NCI-H345 treated with DMSO at 0.1 percent for 48 hours (cell line): ENCODE measurements around the gene ATP11B.

Experiments
- DNase-seq: peaks from one replicate; lab custom pipeline; 2025; ENCODE audit not compliant: unreplicated experiment; lab: John Stamatoyannopoulos, UW

The ATP11B gene

DNA sequence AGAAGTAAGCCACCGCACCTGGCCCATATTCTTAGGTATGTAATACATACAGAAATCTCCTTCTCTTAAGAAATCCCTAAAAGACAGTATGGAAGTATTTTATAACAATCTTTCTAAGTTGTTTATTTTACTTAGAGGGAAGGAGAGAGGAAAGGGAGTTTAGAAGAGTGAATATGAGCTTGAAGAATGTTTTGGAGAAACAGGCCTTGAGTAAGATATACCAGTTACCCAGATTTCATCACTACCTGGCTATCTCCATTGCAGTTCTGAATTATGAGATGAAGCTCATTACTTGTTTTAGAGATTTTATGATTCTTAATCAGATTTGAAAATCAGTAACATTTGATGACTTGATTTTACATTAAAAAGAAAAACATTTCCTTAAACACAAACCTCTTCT lies 115.2 kb downstream of the ATP11B start:
- DNase-seq, result no peak

- peak; percentile 9 for DNase-seq
Measured at GRCh38 chr3:182909318-182910040, 116.2 kb downstream of the ATP11B start.

- DNase-seq, result no peak
Measured at GRCh38 chr3:182910936-182911781, 117.9 kb downstream of the ATP11B start.

- no peak for DNase-seq
Measured at GRCh38 chr3:182911782-182912111, 118.4 kb downstream of the ATP11B start.

- no peak for DNase-seq
Measured at GRCh38 chr3:182912474-182912873, 119.2 kb downstream of the ATP11B start.

DNA sequence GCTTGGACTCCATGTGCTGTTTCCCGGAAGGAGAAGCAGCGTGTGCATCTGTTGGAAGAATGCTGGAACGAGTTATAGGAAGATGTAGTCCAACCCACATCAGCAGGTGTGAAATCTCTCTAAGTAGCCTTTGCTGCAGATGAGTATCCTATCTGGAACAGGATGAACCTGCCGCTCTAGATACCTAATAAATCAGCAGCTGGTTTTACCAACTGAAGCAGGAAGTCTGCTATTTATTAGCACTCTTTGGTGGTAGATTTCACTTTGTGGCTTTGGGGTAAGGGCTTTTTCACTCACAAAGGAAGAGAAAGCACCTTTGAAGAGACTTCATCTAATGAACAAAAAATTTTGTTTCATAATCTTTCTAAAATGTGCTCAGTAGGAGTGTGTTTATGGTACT lies 120.6 kb downstream of the ATP11B start:
- DNase-seq, result no peak

DNA sequence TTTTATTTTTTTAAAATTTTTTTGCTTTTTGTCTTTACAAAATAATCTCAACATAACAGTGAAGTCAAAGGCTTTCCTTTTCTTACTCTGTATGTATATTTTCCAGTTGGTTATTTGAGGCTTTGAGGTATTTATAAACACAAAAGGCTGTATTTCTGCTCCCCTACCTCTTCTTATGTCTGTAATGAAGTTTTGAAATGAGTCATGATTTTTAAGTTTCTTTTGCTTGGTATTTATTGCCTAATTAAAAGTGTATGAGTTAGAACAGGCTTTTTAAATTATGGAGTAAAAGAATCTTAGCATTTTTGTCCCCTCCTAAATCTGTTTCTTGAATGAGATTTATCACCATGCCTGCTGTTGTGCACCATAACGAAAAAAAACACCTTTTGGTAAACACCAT lies 121.0 kb downstream of the ATP11B start:
- DNase-seq, result no peak

DNA sequence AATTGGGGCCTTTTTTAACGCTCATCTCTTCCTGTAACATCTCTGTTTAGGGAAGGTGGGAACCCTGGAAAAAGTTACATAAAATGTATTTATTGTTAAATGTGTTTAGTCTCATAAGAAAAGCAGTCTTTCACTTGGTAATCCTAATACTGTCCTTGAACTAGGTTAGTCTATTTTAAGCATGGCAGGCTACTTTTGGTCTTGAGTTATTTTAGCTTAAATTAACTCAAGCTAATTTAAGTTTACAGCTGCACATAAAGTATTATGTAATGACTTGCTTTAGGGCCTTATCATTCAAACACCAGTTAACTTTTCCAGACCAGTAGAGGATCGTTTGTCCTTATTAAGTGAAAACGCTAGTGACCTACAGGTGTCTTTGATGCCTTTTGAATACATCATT lies 123.8 kb downstream of the ATP11B start:
- DNase-seq, result no peak

DNA sequence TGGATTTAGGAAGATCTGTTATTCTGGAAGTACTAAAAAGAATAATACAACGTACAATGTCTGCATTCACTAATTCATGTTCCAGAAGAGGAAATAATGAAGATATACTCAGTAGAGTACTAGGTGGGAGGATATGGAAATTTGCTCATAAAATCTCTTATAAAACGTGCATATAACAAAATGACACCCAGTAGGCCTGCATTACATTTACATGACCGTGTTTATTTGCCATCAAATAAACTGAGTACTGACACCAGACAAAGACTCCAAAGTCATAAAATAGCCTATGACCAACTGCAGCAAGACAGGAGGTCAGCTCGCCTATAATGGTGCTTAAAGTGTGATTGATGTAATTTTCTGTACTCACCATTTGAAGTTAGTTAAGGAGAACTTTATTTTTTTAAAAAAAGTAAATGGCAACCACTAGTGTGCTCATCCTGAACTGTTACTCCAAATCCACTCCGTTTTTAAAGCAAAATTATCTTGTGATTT lies 126.6 kb downstream of the ATP11B start:
- DNase-seq, result no peak

DNA sequence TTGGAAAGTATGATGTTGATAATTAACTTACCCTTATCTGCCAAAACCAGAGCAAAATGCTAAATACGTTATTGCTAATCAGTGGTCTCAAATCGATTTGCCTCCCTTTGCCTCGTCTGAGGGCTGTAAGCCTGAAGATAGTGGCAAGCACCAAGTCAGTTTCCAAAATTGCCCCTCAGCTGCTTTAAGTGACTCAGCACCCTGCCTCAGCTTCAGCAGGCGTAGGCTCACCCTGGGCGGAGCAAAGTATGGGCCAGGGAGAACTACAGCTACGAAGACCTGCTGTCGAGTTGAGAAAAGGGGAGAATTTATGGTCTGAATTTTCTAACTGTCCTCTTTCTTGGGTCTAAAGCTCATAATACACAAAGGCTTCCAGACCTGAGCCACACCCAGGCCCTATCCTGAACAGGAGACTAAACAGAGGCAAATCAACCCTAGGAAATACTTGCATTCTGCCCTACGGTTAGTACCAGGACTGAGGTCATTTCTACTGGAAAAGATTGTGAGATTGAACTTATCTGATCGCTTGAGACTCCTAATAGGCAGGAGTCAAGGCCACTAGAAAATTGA lies 127.3 kb downstream of the ATP11B start:
- DNase-seq, result no peak

- no peak for DNase-seq
Measured at GRCh38 chr3:182921665-182922355, 128.5 kb downstream of the ATP11B start.

GRCh38 chr3:182925330-182925943 lies 132.1 kb downstream of the ATP11B start:
- no peak for DNase-seq

DNA sequence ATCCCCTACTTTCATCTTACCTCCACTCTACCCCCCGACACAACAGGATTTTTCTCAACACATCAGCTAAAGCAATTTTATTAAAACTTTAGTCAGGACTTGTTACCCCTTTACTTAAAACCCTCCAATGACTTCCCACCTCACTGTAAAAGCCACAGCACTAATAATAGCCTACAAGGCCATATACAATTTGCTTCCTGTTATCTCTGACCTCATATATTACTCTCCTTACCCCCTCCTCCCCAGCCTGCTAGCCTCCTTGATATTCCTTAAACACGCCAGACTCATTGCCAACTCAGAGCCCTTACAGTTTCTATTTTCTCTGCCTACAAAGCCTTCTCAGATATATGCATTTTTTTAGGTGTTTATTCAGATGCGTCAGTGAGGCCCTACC lies 132.6 kb downstream of the ATP11B start:
- no peak for DNase-seq

DNA sequence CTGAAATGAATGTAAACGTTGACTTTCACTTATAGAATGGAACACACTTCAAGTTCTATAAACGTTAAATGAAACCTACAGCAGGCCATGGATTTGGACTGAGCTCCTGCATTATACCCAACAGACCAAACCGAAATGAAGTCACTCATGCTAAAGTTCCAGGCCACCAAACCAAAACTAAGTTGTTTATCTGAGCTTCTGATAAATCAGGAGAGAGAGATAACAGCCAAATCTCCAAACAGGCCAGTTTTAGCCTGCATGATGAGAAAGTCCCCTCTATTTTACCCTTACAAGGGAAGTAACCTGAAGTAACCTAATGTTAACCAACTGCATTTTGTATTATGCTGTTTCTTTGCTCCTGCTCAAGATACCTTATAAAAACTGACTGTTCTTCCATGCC lies 142.5 kb downstream of the ATP11B start:
- DNase-seq, result no peak

DNA sequence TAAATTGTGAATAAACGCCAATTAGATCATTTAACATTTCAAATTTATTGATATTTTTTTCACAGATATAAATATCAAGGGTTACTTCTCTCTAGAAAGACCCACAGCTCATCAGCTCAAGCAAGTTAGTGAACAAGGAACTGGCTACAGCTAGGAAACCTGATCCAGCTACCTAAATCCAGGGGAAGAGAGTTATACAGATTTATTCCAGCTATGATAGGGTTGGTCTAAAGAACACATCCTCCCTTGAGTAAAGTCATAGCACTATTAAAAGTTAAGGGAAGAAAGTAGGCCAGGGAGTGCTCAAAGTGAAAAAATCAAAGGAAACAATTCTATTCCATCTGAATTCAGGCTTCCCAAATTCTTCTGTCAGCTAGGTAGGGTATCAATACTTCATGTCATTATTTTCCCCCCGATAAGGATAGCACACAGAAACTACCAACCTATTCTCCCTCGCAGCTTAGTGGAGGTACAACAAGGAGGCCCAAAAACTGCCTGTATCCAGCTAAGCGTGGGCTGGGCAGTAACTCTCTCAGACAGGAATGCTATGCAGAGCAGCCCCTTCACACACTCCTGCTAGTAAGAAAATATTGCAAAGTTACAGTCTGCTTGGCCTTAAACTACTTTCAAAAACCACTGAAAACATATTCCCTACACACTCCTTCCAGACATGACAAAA lies 143.1 kb downstream of the ATP11B start:
- DNase-seq, result no peak

DNA sequence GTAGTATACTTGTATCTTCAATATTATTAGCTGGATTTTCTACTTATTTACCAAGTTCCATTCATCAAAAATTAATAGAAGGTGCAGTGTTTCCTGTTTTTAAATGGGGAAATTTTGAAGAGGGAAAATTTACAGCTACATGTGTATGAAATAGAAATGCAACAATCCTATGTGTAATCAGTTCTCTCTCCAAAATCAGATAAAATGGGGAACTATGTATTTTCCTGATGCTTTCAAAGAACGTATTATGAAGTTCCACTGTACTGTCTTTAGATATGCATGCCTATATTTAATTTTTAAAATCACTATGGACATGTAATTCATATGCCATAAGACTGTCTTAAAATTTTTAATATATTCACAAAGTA lies 143.6 kb downstream of the ATP11B start:
- no peak for DNase-seq

DNA sequence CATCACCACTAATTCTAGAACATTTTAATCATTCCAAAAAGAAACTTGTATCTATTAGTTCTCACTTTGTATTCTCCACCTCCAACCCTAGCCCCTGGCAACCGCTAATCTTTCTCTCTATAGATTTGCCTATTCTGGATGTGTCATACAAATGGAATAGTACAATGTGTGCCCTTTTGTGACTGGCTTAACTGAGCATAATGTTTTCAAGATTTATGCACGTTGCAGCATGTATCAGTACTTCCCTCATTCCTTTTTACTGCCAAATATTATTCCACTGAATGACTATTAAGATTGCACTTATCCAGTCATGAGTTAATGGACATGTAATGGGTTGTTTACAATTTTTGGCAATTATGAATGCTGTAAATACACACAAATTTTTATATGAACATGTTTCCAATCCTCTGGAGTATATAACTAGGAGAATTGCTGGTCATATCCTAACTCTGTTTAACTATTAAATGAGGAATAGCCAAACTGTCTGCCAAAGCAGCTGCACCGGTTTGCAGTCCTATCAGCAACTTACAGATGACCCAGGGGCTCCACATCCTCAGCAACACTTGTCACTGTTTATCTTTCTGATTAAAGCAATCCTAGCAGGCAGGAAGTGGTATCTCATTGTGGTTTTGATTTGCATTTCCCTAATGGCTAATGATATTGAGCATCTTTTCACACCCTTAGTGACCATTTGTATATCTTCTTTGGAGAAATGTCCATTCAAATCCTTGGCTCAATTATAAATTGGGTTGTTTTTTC lies 144.2 kb downstream of the ATP11B start:
- no peak for DNase-seq

DNA sequence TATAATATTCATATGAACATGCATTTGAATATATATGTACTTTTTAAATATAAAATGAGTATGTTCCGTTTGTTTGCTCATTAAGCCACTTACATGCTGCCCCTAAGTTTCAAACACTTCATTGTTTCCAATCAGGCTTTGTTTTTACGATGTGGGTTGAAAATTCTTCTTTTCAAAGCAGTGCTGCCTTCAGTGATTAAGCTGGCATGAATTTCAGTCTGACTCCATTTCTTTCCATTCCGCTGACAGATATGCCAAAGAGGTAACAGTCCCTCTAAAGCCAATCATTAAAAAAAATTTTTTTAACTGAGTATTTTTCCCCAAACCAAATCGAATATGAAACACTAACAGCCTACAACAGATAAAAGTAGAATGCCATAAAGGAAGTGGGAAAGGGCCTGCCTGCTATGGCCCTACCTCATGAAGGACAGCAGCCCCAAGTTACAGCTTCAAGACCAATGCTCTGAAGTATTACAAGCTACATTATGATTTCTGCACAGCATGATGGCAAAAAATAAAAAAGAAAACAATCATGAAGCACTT lies 147.0 kb downstream of the ATP11B start:
- no peak for DNase-seq

- DNase-seq, result no peak
Measured at GRCh38 chr3:182941719-182942118, 148.4 kb downstream of the ATP11B start.

GRCh38 chr3:182947888-182948287 lies 154.6 kb downstream of the ATP11B start:
- DNase-seq, result no peak
